ENCODE measurements around the gene CST5. TPM values are rescaled to one million over a fixed set of nuclear protein-coding genes. Genes with fewer than 3 reads are reported as not detected.
"Not testable (repeated sequence)": the region's sequence is repeated elsewhere in the genome, so short reads cannot be mapped to it uniquely, and the experiment has no call there.

Gene CST5
- total RNA-seq, 2 experiments from 2014 or later, result not detected

DNA sequence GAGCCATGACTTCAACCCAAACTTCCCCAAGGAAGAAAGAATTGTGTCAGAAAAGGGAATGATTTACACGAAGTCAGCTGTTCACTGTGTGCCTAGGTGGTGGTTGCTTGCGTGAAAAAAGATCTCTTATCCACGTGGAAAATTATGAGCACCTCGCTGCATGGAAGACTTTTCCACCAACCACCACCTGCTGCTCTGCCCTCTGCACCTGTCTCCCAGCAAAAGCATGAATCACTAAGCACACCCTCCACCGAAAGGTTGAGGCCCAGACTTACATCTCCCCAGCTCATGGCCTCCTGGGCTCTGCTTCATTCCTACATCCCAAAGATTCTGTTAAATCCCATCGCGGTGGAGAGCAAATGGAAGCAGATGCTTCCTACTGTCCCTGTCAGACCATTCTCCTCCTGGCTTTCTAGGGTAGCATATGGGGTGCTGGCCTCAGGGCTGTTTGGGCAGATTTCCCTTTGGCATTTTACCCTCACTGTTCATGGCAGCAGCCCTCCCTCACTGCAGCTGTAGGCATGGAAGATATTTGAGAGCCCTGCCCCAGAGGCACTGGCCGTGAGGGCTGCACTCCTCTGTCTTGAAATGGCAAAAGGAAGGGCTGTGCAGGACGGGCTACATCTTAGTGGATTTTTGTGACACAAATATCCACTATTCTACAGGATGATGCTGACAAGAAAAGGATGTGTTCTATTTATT lies 37.6 kb upstream of the CST5 start:
- no peaks in the 10 kb centered on the region for H3K27me3 Mint-ChIP-seq
- no peaks in the 10 kb centered on the region for H3K9me3 Mint-ChIP-seq
- H3K4me3 Mint-ChIP-seq, result no peak overlapping the region
- H3K4me1 Mint-ChIP-seq, result peaks cover 8% of the 10 kb centered on the region
- H3K36me3 Mint-ChIP-seq (ENCODE audit: low read depth), result no peaks in the 10 kb centered on the region
- no peak for DNase-seq
- no peak overlapping the region for H3K27ac Mint-ChIP-seq
- CTCF ChIA-PET, result no interaction called here
- POLR2A ChIA-PET, result no interaction called here

DNA sequence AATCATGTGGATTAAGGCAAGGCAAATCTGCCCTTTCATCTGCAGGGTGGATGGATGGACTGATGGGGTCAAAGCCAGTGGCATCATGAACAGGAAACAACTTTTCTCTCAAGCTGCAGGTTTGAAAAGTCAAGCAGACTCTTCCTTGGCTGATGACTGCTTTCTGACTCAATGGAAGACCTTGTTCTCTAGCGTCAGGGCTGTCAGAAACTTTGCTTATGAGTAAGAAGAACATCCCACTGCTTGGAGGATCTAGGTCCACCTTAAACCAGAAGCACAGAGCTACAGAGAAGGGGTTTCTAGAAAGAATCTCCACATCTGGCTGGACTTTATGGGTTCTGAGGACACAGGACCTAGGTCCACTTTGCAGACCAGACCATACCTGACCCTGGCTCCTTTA lies 36.3 kb upstream of the CST5 start:
- H3K9me3 Mint-ChIP-seq, result no peaks in the 10 kb centered on the region
- no peak for DNase-seq
- no peak overlapping the region for H3K4me3 Mint-ChIP-seq
- no peaks in the 10 kb centered on the region for H3K36me3 Mint-ChIP-seq (ENCODE audit: low read depth)
- CTCF ChIA-PET, result no interaction called here
- no peak overlapping the region for H3K27ac Mint-ChIP-seq
- H3K27me3 Mint-ChIP-seq, result no peaks in the 10 kb centered on the region
- POLR2A ChIA-PET, result no interaction called here
- peaks cover 8% of the 10 kb centered on the region for H3K4me1 Mint-ChIP-seq

DNA sequence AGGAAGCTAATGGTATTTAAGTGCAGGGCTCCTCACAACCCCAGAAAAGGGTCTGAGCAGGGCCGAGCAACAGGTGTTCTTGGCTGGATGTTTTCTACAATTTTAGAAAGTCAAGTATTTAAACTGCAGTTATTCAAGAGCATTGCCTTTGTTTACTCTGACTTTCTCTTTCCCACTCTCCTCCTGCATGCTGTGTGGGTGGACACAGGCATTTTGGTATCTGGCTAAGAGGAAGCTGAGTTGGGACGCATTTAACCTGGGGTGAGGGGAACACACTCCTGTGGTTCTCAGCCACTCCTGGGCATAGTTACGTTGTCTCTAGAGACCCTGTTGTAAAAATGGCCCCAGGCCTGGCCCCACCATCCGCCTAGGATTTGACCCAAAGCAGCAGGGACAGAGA lies 34.9 kb upstream of the CST5 start:
- H3K4me3 Mint-ChIP-seq; POLR2A ChIA-PET; H3K4me1 Mint-ChIP-seq; H3K9me3 Mint-ChIP-seq; DNase-seq; H3K27me3 Mint-ChIP-seq; CTCF ChIA-PET; H3K36me3 Mint-ChIP-seq (ENCODE audit: low read depth); H3K27ac Mint-ChIP-seq: not testable (repeated sequence)

DNA sequence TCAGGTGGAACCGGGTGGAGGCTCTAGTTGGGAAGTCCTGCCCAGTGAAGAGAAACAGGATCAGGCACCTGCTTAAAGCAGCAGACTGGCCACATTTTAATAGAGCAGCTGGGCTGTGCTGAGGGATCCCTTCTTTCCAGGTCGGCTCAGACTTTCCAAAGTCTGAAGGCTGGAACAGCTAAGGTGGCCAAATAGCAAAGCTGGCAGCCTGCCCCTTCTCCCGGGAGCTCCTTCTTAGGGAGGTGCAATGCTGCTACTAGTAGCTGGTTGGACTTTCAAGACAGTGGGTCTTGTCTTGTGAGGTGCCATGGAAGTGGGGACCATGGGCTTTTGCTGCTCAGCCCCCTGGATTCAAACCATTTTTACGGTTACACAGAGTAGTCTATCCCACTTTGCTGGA lies 30.7 kb upstream of the CST5 start:
- POLR2A ChIA-PET, result no interaction called here
- H3K27ac Mint-ChIP-seq, result no peak overlapping the region
- CTCF ChIA-PET, result no interaction called here
- H3K36me3 Mint-ChIP-seq (ENCODE audit: low read depth), result peaks cover 4% of the 10 kb centered on the region
- peaks cover 12% of the 10 kb centered on the region for H3K9me3 Mint-ChIP-seq
- no peak overlapping the region for H3K4me3 Mint-ChIP-seq
- peaks cover 22% of the 10 kb centered on the region for H3K27me3 Mint-ChIP-seq
- no peak for DNase-seq
- H3K4me1 Mint-ChIP-seq, result no peaks in the 10 kb centered on the region

DNA sequence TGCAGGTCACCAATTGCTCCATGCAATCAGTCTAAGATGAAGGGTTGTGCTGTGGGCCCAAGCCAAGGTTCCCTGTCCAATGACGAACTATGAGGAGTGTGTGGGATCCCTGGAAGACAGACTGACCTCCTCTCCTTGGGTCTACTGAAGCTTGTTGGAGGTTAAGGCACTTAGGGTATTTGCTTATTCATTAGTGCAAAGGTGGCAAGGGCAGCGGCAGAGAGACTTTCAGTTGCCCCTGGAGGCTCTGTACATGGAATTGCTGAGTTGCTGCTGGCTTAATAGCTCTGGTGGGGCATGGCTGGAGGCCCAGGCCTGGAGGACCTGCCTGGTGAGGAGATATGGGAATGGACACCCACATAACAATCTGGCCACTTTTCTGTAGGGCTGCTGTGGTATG lies 29.8 kb upstream of the CST5 start:
- no peak overlapping the region for H3K27ac Mint-ChIP-seq
- ChIA-PET CTCF (no interaction called here), POLR2A (no interaction called here)
- peaks cover 22% of the 10 kb centered on the region for H3K27me3 Mint-ChIP-seq
- no peak overlapping the region for H3K4me3 Mint-ChIP-seq
- peaks cover 12% of the 10 kb centered on the region for H3K9me3 Mint-ChIP-seq
- DNase-seq, result no peak
- H3K36me3 Mint-ChIP-seq (ENCODE audit: low read depth), result peaks cover 4% of the 10 kb centered on the region
- H3K4me1 Mint-ChIP-seq, result no peaks in the 10 kb centered on the region

DNA sequence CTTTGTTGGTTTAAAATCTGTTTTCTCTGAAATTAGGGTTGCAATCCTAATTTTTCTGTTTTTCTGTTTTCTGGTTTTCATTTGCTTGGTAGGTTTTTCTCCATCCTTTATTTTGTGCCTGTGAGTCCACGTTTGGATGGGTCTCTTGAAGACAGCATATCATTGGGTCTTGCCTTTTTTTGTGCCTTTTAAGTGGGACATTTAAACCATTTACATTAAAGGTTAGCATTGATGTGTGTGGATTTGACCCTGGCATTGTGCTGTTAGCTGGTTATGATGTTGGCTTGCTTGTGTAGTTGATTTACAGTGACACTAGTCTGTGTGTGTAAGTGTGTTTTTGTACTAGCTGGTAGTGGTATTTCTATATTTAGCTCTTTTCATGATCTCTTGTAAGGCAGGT lies 28.0 kb upstream of the CST5 start:
- POLR2A ChIA-PET, result no interaction called here

GRCh38 chr20:23902396-23902795 lies 22.8 kb upstream of the CST5 start:
- H3K27ac Mint-ChIP-seq, result peak overlapping the region; percentile 58
- peak; percentile 51 for DNase-seq
- H3K9me3 Mint-ChIP-seq; H3K4me1 Mint-ChIP-seq; POLR2A ChIA-PET; CTCF ChIA-PET; H3K36me3 Mint-ChIP-seq (ENCODE audit: low read depth): not testable (repeated sequence)
- H3K4me3 Mint-ChIP-seq, result peak overlapping the region; percentile 47
- H3K27me3 Mint-ChIP-seq, result peaks cover 24% of the 10 kb centered on the region

More for the DNA sequence above, 28.0 kb upstream of the CST5 start:
- H3K4me3 Mint-ChIP-seq, result no peak overlapping the region
- H3K27me3 Mint-ChIP-seq, result peaks cover 24% of the 10 kb centered on the region
- CTCF ChIA-PET, result no interaction called here
- H3K36me3 Mint-ChIP-seq (ENCODE audit: low read depth), result peaks cover 4% of the 10 kb centered on the region
- DNase-seq, result no peak
- peaks cover 15% of the 10 kb centered on the region for H3K9me3 Mint-ChIP-seq
- no peak overlapping the region for H3K27ac Mint-ChIP-seq
- H3K4me1 Mint-ChIP-seq, result peaks cover 4% of the 10 kb centered on the region

DNA sequence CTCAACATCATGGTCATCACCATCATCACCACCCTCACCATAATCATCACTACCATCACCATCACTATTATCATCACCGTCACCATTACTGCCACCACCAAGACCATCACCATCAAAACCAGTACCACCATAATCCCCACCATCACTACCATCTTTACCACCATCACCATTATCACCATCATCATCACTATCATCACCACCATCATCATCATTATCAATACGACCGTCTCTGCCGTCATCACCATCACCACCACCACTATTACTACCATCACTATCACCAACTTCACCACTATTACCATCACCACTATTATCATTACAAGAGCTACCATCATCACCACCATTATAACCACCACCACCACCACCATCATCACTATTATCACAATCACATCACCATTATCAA lies 11.3 kb upstream of the CST5 start:
- H3K9me3 Mint-ChIP-seq, CTCF ChIA-PET: not testable (repeated sequence)

DNA sequence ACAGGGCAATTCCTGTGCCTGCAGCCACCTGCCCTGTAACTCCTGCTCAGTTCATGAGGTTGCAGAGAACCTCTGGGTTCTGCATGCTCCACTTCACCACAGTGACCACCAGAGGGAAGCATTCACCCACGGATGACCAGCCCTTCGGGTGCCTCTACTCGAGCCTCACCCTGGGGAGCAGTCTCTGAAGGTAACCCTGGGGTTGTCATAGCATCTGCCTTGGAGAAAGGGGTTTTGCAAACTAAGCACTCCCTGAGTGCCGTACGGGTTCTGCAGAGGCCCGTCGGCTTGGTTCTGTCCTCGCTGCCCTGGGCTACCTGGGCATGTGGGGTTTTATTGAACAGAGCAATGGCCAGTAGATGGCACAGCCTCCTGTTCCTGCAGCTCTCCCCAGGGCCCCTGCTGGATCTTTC lies 10.2 kb upstream of the CST5 start:
- Mint-ChIP-seq H3K4me3 (no peak overlapping the region), H3K36me3 (ENCODE audit: low read depth) (no peaks in the 10 kb centered on the region), H3K9me3 (no peaks in the 10 kb centered on the region), H3K4me1 (no peaks in the 10 kb centered on the region), H3K27me3 (peaks cover 16% of the 10 kb centered on the region), H3K27ac (no peak overlapping the region)
- ChIA-PET POLR2A (no interaction called here), CTCF (interaction anchor here (1.0 kb wide), 1 partner anchor 212 kb away, joined by 3 read pairs; no protein-coding TSS in a partner anchor)
- peak; percentile 69 for DNase-seq

More for the DNA sequence above, 11.3 kb upstream of the CST5 start:
- POLR2A ChIA-PET; H3K27ac Mint-ChIP-seq; DNase-seq; H3K4me3 Mint-ChIP-seq; H3K4me1 Mint-ChIP-seq; H3K36me3 Mint-ChIP-seq (ENCODE audit: low read depth): not testable (repeated sequence)
- H3K27me3 Mint-ChIP-seq, result peaks cover 26% of the 10 kb centered on the region

- POLR2A ChIA-PET, result no interaction called here
- H3K4me1 Mint-ChIP-seq, result no peaks in the 10 kb centered on the region
- H3K36me3 Mint-ChIP-seq (ENCODE audit: low read depth), result no peaks in the 10 kb centered on the region
- CTCF ChIA-PET, result no interaction called here
- DNase-seq, result no peak
- no peak overlapping the region for H3K27ac Mint-ChIP-seq
- H3K27me3 Mint-ChIP-seq, result peaks cover 4% of the 10 kb centered on the region
- H3K4me3 Mint-ChIP-seq, result no peak overlapping the region
- H3K9me3 Mint-ChIP-seq, result no peaks in the 10 kb centered on the region
Observed at GRCh38 chr20:23887856-23888255, 8.3 kb upstream of the CST5 start.

GRCh38 chr20:23884771-23885162 lies 5.2 kb upstream of the CST5 start:
- no peak for DNase-seq
- ChIA-PET CTCF (interaction anchor here (1.3 kb wide), 1 partner anchor 209 kb away, joined by 3 read pairs; no protein-coding TSS in a partner anchor), POLR2A (no interaction called here)

DNA sequence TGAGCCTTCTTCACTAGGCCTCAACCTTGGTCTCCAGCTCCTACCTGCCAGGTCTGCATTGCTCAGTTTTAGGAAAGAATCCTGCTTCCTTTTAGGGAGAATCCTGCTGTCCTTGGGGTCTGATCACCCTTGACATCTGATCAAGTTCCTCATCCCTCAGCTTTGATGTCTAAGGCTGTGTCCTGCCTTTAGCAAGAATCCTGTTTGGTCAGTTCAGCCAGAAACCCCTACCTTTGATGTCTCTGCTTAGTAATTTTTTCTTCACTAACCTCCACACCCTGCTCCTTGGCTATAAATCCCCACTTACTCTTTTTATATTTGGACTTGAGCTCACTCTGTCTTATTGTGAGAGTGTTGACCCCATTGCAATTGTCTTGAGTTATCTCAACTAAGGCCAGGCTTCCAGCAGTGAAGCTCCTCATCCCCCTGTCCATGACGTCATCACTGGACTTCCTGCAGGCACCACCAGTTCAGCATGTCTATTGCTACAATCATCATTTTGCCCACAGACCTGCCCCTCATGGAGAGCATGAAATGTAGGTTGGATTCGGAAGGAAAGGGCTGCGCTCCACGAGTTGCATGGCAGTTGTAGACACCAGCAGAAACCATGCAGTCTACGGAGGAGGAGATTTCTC lies 4.7 kb upstream of the CST5 start:
- no peaks in the 10 kb centered on the region for H3K4me1 Mint-ChIP-seq
- ChIA-PET CTCF (interaction anchor here (1.3 kb wide), 1 partner anchor 210 kb away, joined by 3 read pairs; no protein-coding TSS in a partner anchor), POLR2A (no interaction called here)
- H3K27me3 Mint-ChIP-seq, result no peaks in the 10 kb centered on the region
- DNase-seq, result no peak
- no peaks in the 10 kb centered on the region for H3K36me3 Mint-ChIP-seq (ENCODE audit: low read depth)
- no peak overlapping the region for H3K4me3 Mint-ChIP-seq
- no peaks in the 10 kb centered on the region for H3K9me3 Mint-ChIP-seq
- H3K27ac Mint-ChIP-seq, result no peak overlapping the region

More at GRCh38 chr20:23884771-23885162, 5.2 kb upstream of the CST5 start:
- Mint-ChIP-seq H3K4me3 (no peak overlapping the region), H3K27me3 (no peaks in the 10 kb centered on the region), H3K9me3 (no peaks in the 10 kb centered on the region), H3K27ac (no peak overlapping the region), H3K4me1 (no peaks in the 10 kb centered on the region), H3K36me3 (ENCODE audit: low read depth) (no peaks in the 10 kb centered on the region)

DNA sequence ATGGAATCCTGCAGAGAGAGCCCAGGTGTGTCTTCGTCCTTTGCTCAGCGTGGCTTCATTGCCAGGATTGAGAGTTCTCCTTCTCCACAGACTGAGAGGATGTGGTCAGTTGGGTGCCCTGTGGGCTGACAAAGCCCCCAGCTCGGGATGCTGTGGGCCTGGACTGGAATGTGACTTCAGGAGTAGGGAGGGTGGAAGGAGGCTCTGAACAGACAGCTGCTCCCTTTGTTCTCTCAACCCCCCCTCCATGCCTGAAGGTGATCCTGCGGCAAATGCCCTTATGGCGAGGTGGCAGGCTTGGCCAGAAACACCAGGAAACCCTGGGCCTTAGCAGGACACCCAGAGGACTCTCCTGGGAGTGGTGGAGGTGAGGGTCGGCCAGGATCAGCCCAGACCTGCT lies 1.8 kb upstream of the CST5 start:
- no peaks in the 10 kb centered on the region for H3K4me1 Mint-ChIP-seq
- DNase-seq, result no peak
- no peaks in the 10 kb centered on the region for H3K27me3 Mint-ChIP-seq
- no peaks in the 10 kb centered on the region for H3K9me3 Mint-ChIP-seq
- H3K4me3 Mint-ChIP-seq, result no peak overlapping the region
- ChIA-PET CTCF (no interaction called here), POLR2A (no interaction called here)
- no peaks in the 10 kb centered on the region for H3K36me3 Mint-ChIP-seq (ENCODE audit: low read depth)
- H3K27ac Mint-ChIP-seq, result no peak overlapping the region

DNA sequence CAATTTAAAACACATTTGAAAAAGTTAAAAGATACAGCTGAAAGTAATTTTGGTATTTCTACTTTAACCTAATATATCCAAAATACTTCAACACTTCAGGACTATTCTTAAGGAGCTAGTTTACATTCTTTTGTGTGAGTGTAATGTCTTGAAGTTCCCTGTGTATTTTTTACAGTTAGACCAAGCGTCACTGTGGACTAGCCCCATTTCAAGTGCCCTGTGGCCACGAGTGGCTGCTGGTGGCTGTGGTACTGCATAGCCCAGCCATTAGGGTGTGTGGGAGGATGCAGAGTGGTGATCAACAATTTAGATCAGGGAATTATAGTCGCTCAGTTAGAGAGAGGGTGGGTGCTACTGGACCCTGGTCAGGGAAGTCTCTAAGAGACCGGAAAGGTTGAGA lies 869 bp upstream of the CST5 start:
- Mint-ChIP-seq H3K27me3 (no peaks in the 10 kb centered on the region), H3K4me1 (no peaks in the 10 kb centered on the region), H3K4me3 (no peak overlapping the region), H3K27ac (no peak overlapping the region), H3K9me3 (no peaks in the 10 kb centered on the region), H3K36me3 (ENCODE audit: low read depth) (no peaks in the 10 kb centered on the region)
- no peak for DNase-seq
- CTCF ChIA-PET, result no interaction called here
- POLR2A ChIA-PET, result no interaction called here

Measured in activated CD4-positive, alpha-beta memory T cell treated with anti-CD3 and anti-CD28 coated beads, Interleukin-2, amount 10 ng/mL, durations not matched to agents 7 days and 5 days (primary cell).